ENCODE data around the gene HAPLN3. TPM values are rescaled to one million over a fixed set of nuclear protein-coding genes. Genes with fewer than 3 reads are reported as not detected.

HAPLN3 gene
- total RNA-seq, 1 experiment from 2014 or later, result 168 TPM

DNA sequence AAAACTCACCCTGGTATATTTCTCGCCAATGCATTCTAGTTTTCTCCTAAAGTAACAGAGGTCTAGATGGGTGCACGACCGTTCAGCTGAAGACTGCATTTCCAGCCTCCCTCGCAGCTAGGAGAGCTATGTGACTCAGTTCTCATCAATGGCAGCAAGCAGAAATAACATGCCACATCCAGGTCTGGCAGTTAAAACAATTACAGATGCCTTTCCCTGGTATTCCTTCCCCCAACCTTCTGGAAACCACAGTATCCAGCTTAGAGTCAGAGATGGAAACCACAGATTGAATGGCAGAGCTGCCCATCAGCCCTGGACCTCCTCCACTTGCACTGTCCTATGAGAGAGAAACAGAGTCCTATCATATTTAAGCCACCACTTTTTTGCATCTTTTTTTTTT, 4.8 kb downstream of the HAPLN3 start:
- ChIA-PET CTCF (no interaction called here), POLR2A (interaction anchor here (0.6 kb wide), 1 partner anchor 148 kb away, joined by 5 read pairs; no protein-coding TSS in a partner anchor)
- Histone ChIP-seq H3K9me3 (ENCODE audit: control insufficient read depth, insufficient read depth, low read depth, low read length) (no peaks in the 10 kb centered on the region), H3K36me3 (ENCODE audit: control insufficient read depth, insufficient read depth, low read length) (no peaks in the 10 kb centered on the region), H3K27ac (ENCODE audit: low read length) (no peak overlapping the region), H3K4me3 (ENCODE audit: low read depth in 2 of 2, low read length in 2 of 2) (no peak overlapping the region), H3K4me1 (ENCODE audit: control insufficient read depth, insufficient read depth, low read length) (peaks cover 15% of the 10 kb centered on the region), H3K27me3 (ENCODE audit: control insufficient read depth, insufficient read depth, low read length) (no peaks in the 10 kb centered on the region)
- TF ChIP-seq POLR2AphosphoS5 (IDR thresholded peaks at IDR 0.05; ENCODE audit: low read depth, low read length), result no peak; the same call in 1 of the 2 replicates
- intact Hi-C loops (cut with micrococcal nuclease; ENCODE audit: unreplicated experiment), result loop anchor here (5.0 kb wide), 1 partner anchor 287 kb away; no protein-coding TSS in a partner anchor
- ATAC-seq, result no peak
- no peak for DNase-seq (ENCODE audit: low read depth, low spot score)
- in situ Hi-C loops (cut with HindIII; ENCODE audit: low pct_unique_long_range_greater_than_20kb, low sequenced_read_pairs), result no loop called here
- BruUV-seq (replicated peaks), result no TSS peak

DNA sequence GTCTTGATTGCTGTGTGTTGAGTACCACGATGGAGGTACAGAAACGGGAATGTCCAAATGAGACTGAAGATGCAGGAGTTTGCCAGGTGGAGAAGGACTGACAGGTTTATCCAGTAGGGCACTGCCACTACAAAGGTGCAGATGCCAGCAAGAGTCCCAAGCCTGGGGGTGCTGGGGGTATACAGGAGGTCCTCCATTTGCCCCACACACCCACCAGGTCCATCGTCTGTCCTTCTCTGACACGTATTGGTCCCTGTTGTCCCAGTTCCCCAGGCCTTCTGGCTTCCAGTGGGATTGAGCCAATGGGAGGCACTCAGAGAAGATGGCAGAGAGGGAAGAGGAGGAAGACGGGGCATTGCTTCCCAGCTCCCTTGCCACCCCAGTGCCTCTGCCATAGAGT, 6.6 kb downstream of the HAPLN3 start:
- TF ChIP-seq, protein P1, sequence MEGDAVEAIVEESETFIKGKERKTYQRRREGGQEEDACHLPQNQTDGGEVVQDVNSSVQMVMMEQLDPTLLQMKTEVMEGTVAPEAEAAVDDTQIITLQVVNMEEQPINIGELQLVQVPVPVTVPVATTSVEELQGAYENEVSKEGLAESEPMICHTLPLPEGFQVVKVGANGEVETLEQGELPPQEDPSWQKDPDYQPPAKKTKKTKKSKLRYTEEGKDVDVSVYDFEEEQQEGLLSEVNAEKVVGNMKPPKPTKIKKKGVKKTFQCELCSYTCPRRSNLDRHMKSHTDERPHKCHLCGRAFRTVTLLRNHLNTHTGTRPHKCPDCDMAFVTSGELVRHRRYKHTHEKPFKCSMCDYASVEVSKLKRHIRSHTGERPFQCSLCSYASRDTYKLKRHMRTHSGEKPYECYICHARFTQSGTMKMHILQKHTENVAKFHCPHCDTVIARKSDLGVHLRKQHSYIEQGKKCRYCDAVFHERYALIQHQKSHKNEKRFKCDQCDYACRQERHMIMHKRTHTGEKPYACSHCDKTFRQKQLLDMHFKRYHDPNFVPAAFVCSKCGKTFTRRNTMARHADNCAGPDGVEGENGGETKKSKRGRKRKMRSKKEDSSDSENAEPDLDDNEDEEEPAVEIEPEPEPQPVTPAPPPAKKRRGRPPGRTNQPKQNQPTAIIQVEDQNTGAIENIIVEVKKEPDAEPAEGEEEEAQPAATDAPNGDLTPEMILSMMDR (IDR thresholded peaks at IDR 0.05), result no peak
- no peak for TF ChIP-seq SIN3A (IDR thresholded peaks at IDR 0.05; ENCODE audit: borderline replicate concordance, insufficient read depth, low read depth, low read length)
- no peak for TF ChIP-seq TCF7L2 (IDR thresholded peaks at IDR 0.05; ENCODE audit: low read depth, low read length)
- TF ChIP-seq, protein P2, sequence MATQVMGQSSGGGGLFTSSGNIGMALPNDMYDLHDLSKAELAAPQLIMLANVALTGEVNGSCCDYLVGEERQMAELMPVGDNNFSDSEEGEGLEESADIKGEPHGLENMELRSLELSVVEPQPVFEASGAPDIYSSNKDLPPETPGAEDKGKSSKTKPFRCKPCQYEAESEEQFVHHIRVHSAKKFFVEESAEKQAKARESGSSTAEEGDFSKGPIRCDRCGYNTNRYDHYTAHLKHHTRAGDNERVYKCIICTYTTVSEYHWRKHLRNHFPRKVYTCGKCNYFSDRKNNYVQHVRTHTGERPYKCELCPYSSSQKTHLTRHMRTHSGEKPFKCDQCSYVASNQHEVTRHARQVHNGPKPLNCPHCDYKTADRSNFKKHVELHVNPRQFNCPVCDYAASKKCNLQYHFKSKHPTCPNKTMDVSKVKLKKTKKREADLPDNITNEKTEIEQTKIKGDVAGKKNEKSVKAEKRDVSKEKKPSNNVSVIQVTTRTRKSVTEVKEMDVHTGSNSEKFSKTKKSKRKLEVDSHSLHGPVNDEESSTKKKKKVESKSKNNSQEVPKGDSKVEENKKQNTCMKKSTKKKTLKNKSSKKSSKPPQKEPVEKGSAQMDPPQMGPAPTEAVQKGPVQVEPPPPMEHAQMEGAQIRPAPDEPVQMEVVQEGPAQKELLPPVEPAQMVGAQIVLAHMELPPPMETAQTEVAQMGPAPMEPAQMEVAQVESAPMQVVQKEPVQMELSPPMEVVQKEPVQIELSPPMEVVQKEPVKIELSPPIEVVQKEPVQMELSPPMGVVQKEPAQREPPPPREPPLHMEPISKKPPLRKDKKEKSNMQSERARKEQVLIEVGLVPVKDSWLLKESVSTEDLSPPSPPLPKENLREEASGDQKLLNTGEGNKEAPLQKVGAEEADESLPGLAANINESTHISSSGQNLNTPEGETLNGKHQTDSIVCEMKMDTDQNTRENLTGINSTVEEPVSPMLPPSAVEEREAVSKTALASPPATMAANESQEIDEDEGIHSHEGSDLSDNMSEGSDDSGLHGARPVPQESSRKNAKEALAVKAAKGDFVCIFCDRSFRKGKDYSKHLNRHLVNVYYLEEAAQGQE (IDR thresholded peaks at IDR 0.05; ENCODE audit: insufficient read depth in 1 of 2, low read depth in 2 of 2, low read length in 1 of 2), result no peak
- no peak; the same call in 1 of the 2 replicates for TF ChIP-seq POLR2AphosphoS5 (IDR thresholded peaks at IDR 0.05; ENCODE audit: low read depth, low read length)
- ChIA-PET POLR2A (interaction anchor here (0.6 kb wide), 1 partner anchor 130 kb away, joined by 3 read pairs; no protein-coding TSS in a partner anchor), CTCF (no interaction called here)
- in situ Hi-C loops (cut with HindIII; ENCODE audit: low pct_unique_long_range_greater_than_20kb, low sequenced_read_pairs) (no loop called here), intact Hi-C loops (cut with micrococcal nuclease; ENCODE audit: unreplicated experiment) (no loop called here)
- no peak for DNase-seq (ENCODE audit: low read depth, low spot score)
- Histone ChIP-seq H3K27ac (ENCODE audit: low read length) (no peak overlapping the region), H3K4me3 (ENCODE audit: low read depth in 2 of 2, low read length in 2 of 2) (no peak overlapping the region), H3K36me3 (ENCODE audit: control insufficient read depth, insufficient read depth, low read length) (no peaks in the 10 kb centered on the region), H3K9me3 (ENCODE audit: control insufficient read depth, insufficient read depth, low read depth, low read length) (no peaks in the 10 kb centered on the region), H3K27me3 (ENCODE audit: control insufficient read depth, insufficient read depth, low read length) (no peaks in the 10 kb centered on the region), H3K4me1 (ENCODE audit: control insufficient read depth, insufficient read depth, low read length) (peaks cover 9% of the 10 kb centered on the region; the same call in 1 of the 2 replicates)
- no peak for ATAC-seq
- no TSS peak for BruUV-seq (replicated peaks)

DNA sequence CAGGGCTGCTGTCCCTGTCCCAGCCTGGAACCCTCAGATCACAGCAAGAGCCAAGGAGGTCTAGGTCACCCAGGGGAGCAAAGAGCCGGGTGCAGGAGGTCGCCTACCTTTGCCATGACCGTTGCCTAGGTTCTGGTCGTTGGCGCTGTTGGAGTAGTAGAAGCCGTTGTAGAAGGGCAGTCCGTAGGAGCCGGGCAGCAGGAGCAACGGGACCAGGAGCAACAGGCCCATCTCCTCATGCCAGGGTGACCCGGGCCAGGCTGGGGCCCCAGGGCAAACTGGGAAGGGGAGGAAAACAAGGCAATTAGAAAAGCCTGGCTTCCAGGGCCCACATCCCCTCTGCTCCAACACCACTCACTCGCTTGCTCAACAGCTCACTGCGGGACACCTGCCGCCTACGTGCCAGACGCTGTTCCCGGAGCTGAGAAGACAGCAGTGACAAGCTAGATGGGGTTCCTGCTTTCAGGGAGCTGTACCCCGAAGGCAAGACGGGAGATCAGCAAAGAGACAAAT, 8.2 kb downstream of the HAPLN3 start:
- peaks cover 6% of the 10 kb centered on the region; the same call in 1 of the 2 replicates for H3K4me1 ChIP-seq (ENCODE audit: control insufficient read depth, insufficient read depth, low read length)
- DNase-seq (ENCODE audit: low read depth, low spot score) (no peak), ATAC-seq (no peak)
- no peak overlapping the region for H3K4me3 ChIP-seq (ENCODE audit: low read depth in 2 of 2, low read length in 2 of 2)
- no peaks in the 10 kb centered on the region for H3K9me3 ChIP-seq (ENCODE audit: control insufficient read depth, insufficient read depth, low read depth, low read length)
- H3K36me3 ChIP-seq (ENCODE audit: control insufficient read depth, insufficient read depth, low read length), result no peaks in the 10 kb centered on the region
- POLR2A ChIA-PET, result no interaction called here
- in situ Hi-C loops (cut with HindIII; ENCODE audit: low pct_unique_long_range_greater_than_20kb, low sequenced_read_pairs) (no loop called here), intact Hi-C loops (cut with micrococcal nuclease; ENCODE audit: unreplicated experiment) (no loop called here)
- no peaks in the 10 kb centered on the region for H3K27me3 ChIP-seq (ENCODE audit: control insufficient read depth, insufficient read depth, low read length)
- TF ChIP-seq TCF7L2 (IDR thresholded peaks at IDR 0.05; ENCODE audit: low read depth, low read length) (no peak), POLR2AphosphoS5 (IDR thresholded peaks at IDR 0.05; ENCODE audit: low read depth, low read length) (no peak), SIN3A (IDR thresholded peaks at IDR 0.05; ENCODE audit: borderline replicate concordance, insufficient read depth, low read depth, low read length) (no peak)
- TF ChIP-seq, protein P2 (IDR thresholded peaks at IDR 0.05; ENCODE audit: insufficient read depth in 1 of 2, low read depth in 2 of 2, low read length in 1 of 2), result no peak
- TF ChIP-seq, protein P1 (IDR thresholded peaks at IDR 0.05), result no peak
- BruUV-seq (replicated peaks), result no TSS peak
- CTCF ChIA-PET, result no interaction called here
- no peak overlapping the region for H3K27ac ChIP-seq (ENCODE audit: low read length)
